C4-2B (cell line): Measurements from ENCODE around the gene PDSS2.

Source experiments
- CTCF ChIP-seq: fragments of 450-650 bp; conservative IDR thresholded peaks from 2 replicates; pipeline ENCODE4 v1.5.1; 2017; ENCODE audit warnings: mild to moderate bottlenecking
- ZFX ChIP-seq: fragments of 450-650 bp; IDR thresholded peaks from 2 replicates; pipeline ENCODE4 v1.6.1; 2017

GRCh38 chr6:107121964-107122495, 337.3 kb downstream of the PDSS2 start:
- TF ChIP-seq CTCF (no peak), ZFX (no peak)
